ENCODE results near the gene LUC7L3. TPM values are rescaled to one million over a fixed set of nuclear protein-coding genes. Genes with fewer than 3 reads are reported as not detected.

Gene LUC7L3
- polyA plus RNA-seq, 2 of the 4 experiments (the other 2 are of a cell fraction) = 209 to 211 TPM

DNA sequence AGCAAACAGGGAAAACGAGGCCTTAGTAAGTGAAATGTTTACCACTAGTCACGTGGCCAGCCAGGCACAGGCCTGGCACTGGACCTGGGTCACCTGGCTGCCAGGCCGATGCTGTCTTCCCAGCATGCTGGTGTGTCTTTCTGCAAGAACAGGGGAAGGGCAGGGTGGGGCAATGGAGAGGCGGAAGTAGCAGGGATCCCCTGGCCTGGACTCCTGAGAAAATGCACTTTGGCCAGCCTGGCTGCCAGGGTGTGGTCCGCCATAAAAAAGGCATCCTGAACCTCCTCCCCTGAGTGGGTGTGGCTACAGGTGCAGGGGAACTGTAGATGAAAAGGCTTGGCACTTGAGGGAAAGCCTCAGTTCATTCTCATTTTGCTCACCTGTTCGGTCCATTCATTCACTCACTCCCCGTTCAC, 49.0 kb downstream of the LUC7L3 start (continued):
- no peak for TF ChIP-seq ZC3H11A (IDR thresholded peaks at IDR 0.05)
- TF ChIP-seq KDM1A (IDR thresholded peaks at IDR 0.05; ENCODE audit: low read depth) = no peak
- no peak for TF ChIP-seq FOSB (CRISPR knock-in tag; IDR thresholded peaks at IDR 0.05)
- TF ChIP-seq ESRRA (IDR thresholded peaks at IDR 0.05; ENCODE audit: borderline replicate concordance, low read length) = no peak
- TF ChIP-seq, protein P1, sequence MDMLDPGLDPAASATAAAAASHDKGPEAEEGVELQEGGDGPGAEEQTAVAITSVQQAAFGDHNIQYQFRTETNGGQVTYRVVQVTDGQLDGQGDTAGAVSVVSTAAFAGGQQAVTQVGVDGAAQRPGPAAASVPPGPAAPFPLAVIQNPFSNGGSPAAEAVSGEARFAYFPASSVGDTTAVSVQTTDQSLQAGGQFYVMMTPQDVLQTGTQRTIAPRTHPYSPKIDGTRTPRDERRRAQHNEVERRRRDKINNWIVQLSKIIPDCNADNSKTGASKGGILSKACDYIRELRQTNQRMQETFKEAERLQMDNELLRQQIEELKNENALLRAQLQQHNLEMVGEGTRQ (IDR thresholded peaks at IDR 0.05) = peak; percentile 85
- TF ChIP-seq, protein P2, sequence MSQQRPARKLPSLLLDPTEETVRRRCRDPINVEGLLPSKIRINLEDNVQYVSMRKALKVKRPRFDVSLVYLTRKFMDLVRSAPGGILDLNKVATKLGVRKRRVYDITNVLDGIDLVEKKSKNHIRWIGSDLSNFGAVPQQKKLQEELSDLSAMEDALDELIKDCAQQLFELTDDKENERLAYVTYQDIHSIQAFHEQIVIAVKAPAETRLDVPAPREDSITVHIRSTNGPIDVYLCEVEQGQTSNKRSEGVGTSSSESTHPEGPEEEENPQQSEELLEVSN (IDR thresholded peaks at IDR 0.05; ENCODE audit: borderline replicate concordance, low read depth) = no peak
- TF ChIP-seq FOXS1 (CRISPR knock-in tag; IDR thresholded peaks at IDR 0.05) = no peak
- TF ChIP-seq ZNF302 (CRISPR knock-in tag; IDR thresholded peaks at IDR 0.05) = 0 out of 2 replicates have a peak, but pooled peaks have one; percentile 6
- TF ChIP-seq POLR2A (IDR thresholded peaks at IDR 0.05; ENCODE audit: low read length) = no peak
- no peak for TF ChIP-seq ZSCAN20 (CRISPR knock-in tag; IDR thresholded peaks at IDR 0.05)
- TF ChIP-seq, protein P3, sequence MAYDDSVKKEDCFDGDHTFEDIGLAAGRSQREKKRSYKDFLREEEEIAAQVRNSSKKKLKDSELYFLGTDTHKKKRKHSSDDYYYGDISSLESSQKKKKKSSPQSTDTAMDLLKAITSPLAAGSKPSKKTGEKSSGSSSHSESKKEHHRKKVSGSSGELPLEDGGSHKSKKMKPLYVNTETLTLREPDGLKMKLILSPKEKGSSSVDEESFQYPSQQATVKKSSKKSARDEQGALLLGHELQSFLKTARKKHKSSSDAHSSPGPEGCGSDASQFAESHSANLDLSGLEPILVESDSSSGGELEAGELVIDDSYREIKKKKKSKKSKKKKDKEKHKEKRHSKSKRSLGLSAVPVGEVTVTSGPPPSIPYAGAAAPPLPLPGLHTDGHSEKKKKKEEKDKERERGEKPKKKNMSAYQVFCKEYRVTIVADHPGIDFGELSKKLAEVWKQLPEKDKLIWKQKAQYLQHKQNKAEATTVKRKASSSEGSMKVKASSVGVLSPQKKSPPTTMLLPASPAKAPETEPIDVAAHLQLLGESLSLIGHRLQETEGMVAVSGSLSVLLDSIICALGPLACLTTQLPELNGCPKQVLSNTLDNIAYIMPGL (CRISPR knock-in tag; IDR thresholded peaks at IDR 0.05; ENCODE audit: borderline replicate concordance) = no peak

DNA sequence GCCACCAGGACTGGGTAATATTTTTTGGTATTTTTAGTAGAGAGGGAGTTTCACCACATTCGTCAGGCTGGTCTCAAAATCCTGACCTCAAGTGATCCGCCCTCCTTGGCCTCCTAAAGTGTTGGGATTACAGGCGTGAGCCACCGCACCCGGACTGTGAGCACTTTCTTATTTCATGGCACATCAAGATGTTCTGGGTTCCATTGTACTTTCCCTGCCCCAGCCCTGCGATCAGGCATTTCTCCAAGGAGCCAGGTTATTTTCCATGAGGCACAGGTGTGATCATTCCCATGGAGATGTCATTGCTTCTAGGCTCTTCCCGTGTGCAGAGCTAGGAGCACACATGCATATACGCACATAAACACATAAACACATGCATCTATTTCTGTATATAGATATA, 50.5 kb downstream of the LUC7L3 start:
- no peak overlapping the region for H3K4me3 ChIP-seq
- H3K4me1 ChIP-seq = peaks cover 20% of the 10 kb centered on the region
- DNase-seq (ENCODE audit: low read depth in 1 of 2, low spot score in 1 of 2) (no peak), ATAC-seq (no peak), FAIRE-seq (no peak)
- no peak overlapping the region for H3K27ac ChIP-seq
- TF ChIP-seq MYC (IDR thresholded peaks at IDR 0.05; ENCODE audit: borderline replicate concordance, low read length) = no peak
- no peak for TF ChIP-seq CEBPB (IDR thresholded peaks at IDR 0.05)
- TF ChIP-seq, protein P4, sequence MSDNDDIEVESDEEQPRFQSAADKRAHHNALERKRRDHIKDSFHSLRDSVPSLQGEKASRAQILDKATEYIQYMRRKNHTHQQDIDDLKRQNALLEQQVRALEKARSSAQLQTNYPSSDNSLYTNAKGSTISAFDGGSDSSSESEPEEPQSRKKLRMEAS (IDR thresholded peaks at IDR 0.05) = no peak
- no peak for TF ChIP-seq POLR2A (IDR thresholded peaks at IDR 0.05; ENCODE audit: low read length)
- TF ChIP-seq, protein P2 (IDR thresholded peaks at IDR 0.05; ENCODE audit: borderline replicate concordance, low read depth) = no peak
- no peak for TF ChIP-seq ZNF302 (CRISPR knock-in tag; IDR thresholded peaks at IDR 0.05)
- no peak for TF ChIP-seq CBX2 (IDR thresholded peaks at IDR 0.05; ENCODE audit: borderline replicate concordance, low read depth)
- TF ChIP-seq TFCP2L1 (CRISPR knock-in tag; IDR thresholded peaks at IDR 0.05) = no peak
- no peak for TF ChIP-seq EP300 (IDR thresholded peaks at IDR 0.05)
- TF ChIP-seq RCOR1 (IDR thresholded peaks at IDR 0.05; ENCODE audit: low read depth, low read length) = no peak
- TF ChIP-seq PHF8 (IDR thresholded peaks at IDR 0.05; ENCODE audit: borderline replicate concordance, low read depth) = no peak
- TF ChIP-seq ZSCAN20 (CRISPR knock-in tag; IDR thresholded peaks at IDR 0.05) = no peak
- no peak for TF ChIP-seq HOXB5 (CRISPR knock-in tag; IDR thresholded peaks at IDR 0.05)
- no peak for TF ChIP-seq SMC3 (IDR thresholded peaks at IDR 0.05)
- H3K4me2 ChIP-seq = no peak overlapping the region
- no peaks in the 10 kb centered on the region for H3K9me3 ChIP-seq
- POLR2A ChIA-PET = no interaction called here
- CTCF ChIA-PET = interaction anchor here (1.0 to 11.3 kb wide), 4 partner anchors 15 to 220 kb away, joined by 3 to 103 read pairs (median 4); no protein-coding TSS in a partner anchor
- WGBS (ENCODE audit: missing lambda C conversion rate) = 95% methylated on average over 8 of the region's 8 CpGs

DNA sequence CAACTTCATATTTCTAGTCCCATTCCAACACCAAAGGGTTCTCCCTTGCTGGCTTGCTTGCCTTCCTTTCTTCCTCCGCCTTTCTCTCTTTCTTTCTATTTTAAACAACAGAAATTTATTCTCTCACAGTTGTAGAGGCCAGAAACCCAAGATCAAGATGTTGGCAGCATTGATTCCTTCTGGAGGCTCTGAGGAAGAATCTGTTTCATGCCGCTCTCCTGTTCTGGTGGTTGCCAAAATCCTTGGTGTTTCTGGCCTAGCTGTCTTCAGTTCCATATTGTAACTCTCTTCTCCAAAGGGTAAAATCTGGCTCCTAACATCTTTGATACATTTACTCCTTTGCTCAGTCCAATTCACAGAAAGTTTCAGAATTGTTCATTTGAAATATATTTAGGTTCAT, 50.9 kb downstream of the LUC7L3 start:
- ChIA-PET POLR2A (no interaction called here), CTCF (interaction anchor here (1.0 to 11.3 kb wide), 2 partner anchors 14 to 71 kb away, joined by 5 to 103 read pairs; no protein-coding TSS in a partner anchor)
- Histone ChIP-seq H3K9me3 (no peaks in the 10 kb centered on the region), H3K27ac (no peak overlapping the region), H3K4me2 (no peak overlapping the region), H3K4me3 (no peak overlapping the region), H3K4me1 (peaks cover 20% of the 10 kb centered on the region)
- 94% methylated on average over 2 of the region's 2 CpGs for WGBS (ENCODE audit: missing lambda C conversion rate)
- ATAC-seq (no peak), DNase-seq (ENCODE audit: low read depth in 1 of 2, low spot score in 1 of 2) (no peak), FAIRE-seq (no peak)
- TF ChIP-seq RNF2 (IDR thresholded peaks at IDR 0.05; ENCODE audit: borderline replicate concordance, low read depth) (no peak), EP300 (IDR thresholded peaks at IDR 0.05) (no peak), CHD2 (IDR thresholded peaks at IDR 0.05; ENCODE audit: low read length, partially characterized antibody) (no peak), GATA3 (IDR thresholded peaks at IDR 0.05; ENCODE audit: borderline replicate concordance) (no peak), BHLHE40 (IDR thresholded peaks at IDR 0.05; ENCODE audit: low read depth, low read length) (no peak), NFE2L2 (conservative IDR thresholded peaks at IDR 0.05; ENCODE audit: low read length) (no peak), EHMT2 (IDR thresholded peaks at IDR 0.05; ENCODE audit: low read depth) (no peak), CBX2 (IDR thresholded peaks at IDR 0.05; ENCODE audit: borderline replicate concordance, low read depth) (no peak), RFX5 (IDR thresholded peaks at IDR 0.05) (no peak), RARB (CRISPR knock-in tag; IDR thresholded peaks at IDR 0.05) (no peak), HOXB5 (CRISPR knock-in tag; IDR thresholded peaks at IDR 0.05) (no peak)
- TF ChIP-seq, protein P5, sequence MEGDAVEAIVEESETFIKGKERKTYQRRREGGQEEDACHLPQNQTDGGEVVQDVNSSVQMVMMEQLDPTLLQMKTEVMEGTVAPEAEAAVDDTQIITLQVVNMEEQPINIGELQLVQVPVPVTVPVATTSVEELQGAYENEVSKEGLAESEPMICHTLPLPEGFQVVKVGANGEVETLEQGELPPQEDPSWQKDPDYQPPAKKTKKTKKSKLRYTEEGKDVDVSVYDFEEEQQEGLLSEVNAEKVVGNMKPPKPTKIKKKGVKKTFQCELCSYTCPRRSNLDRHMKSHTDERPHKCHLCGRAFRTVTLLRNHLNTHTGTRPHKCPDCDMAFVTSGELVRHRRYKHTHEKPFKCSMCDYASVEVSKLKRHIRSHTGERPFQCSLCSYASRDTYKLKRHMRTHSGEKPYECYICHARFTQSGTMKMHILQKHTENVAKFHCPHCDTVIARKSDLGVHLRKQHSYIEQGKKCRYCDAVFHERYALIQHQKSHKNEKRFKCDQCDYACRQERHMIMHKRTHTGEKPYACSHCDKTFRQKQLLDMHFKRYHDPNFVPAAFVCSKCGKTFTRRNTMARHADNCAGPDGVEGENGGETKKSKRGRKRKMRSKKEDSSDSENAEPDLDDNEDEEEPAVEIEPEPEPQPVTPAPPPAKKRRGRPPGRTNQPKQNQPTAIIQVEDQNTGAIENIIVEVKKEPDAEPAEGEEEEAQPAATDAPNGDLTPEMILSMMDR (IDR thresholded peaks at IDR 0.05) = no peak
- TF ChIP-seq, protein P4 (IDR thresholded peaks at IDR 0.05) = no peak
